Pancreas (tissue), 10 donors: ENCODE results near the gene HIPK2. TPM values are rescaled to one million over a fixed set of nuclear protein-coding genes. Genes with fewer than 3 reads are reported as not detected.
A peak's percentile ranks its signal among the peaks of the same experiment; 100 is the strongest.

Source experiments
- ATAC-seq, 4 donors: fragments of 200-7000 bp; cut with Tn5 transposase; one replicate each; pipeline versions ENCODE4 v1.8.0 to v1.9.1; 2020; ENCODE audit warnings: mild to moderate bottlenecking in 4 of 4, moderate library complexity in 4 of 4
- DNase-seq, 6 donors: peaks; one replicate each; pipeline ENCODE4 v3.0.0-alpha.2; 2020
- FAIRE-seq: peaks from 2 replicates; lab custom pipeline; 2012; peaks lifted over from hg19 to GRCh38; lab: Jason Lieb, UNC
- H3K27ac ChIP-seq, 4 donors: fragments of 200-600 bp; sonication (generic); 1 replicate in 3 of 4; 2 replicates in 1 of 4; pipeline versions ENCODE4 v1.5.0 to v1.8.0; 2020
- H3K27me3 ChIP-seq, 4 donors: fragments of 200-600 bp; one replicate each; pipeline ENCODE4 v1.8.0; 2021
- H3K36me3 ChIP-seq, 3 donors: fragments of 200-600 bp; sonication (generic) in 1 of 3; one replicate each; pipeline versions ENCODE4 v1.5.0 to v1.8.0; 2020 to 2021
- H3K4me1 ChIP-seq, 3 donors: fragments of 200-600 bp; one replicate each; pipeline ENCODE4 v1.8.0; 2021
- H3K4me3 ChIP-seq, 4 donors: fragments of 200-600 bp; sonication (generic) in 2 of 4; one replicate each; pipeline versions ENCODE4 v1.5.0 to v1.8.0; 2020 to 2021
- H3K9me3 ChIP-seq, 4 donors: fragments of 200-600 bp; one replicate each; pipeline ENCODE4 v1.8.0; 2021
- WGBS, 2 donors: extraction: QIAGEN DNeasy Blood & Tissue Kit; methylation state at CpG; one replicate each; pipeline ENCODE4 v1.1.7; 2013; 5-methylcytosine and 5-hydroxymethylcytosine counted together
- intact Hi-C, 3 donors: fragments of 100-400 bp; cut with DNase I; formaldehyde crosslinking; loops; one replicate each; pipeline versions ENCODE4 v1.11.1 to v1.14.2; 2022
- polyA plus RNA-seq, 2 donors: library from polyadenylated mRNA; stranded (reverse); fragments of 200-250 nt; gene quantifications; one replicate each; pipeline ENCODE4 v1.2.3, GENCODE V29; 2013
- total RNA-seq, 6 donors: library from RNA; stranded (reverse); fragmentation: NEBNext Ultra II Directional in 4 of 6; extraction: Animal tissue kit (Norgen Biotek cat#: 25700) in 4 of 6; gene quantifications; one replicate each; pipeline versions ENCODE4 v1.2.1 to v1.2.4, GENCODE V29; 2021 to 2023
- TF ChIP-seq, protein P1 (sequence below), 4 donors: fragments of 200-600 bp; sonication (generic) in 3 of 4; IDR thresholded peaks; one replicate each; pipeline versions ENCODE4 v1.5.0 to v1.8.0; 2021; ENCODE audit warnings: antibody characterized with exemption in 4 of 4
- donor health status: healthy with polysubstance abuse.
- donor health status: DM: no; HTN: no; CAD: no; lungs with moderate emphysema.
- donor health status: DM: no; HTN: no; CAD: no.
- donor health status: control.
- donor health status: control.
- donor health status: Bipolar disorder and iron deficiency.
- donor health status: DM: yes; HTN: yes; CAD: no.
- donor health status: DM: no; HTN: no; CAD: no.
- donor health status: DM: no; HTN: no; CAD: no.
- donor health status: DM: yes; HTN: yes; CAD: no.

HIPK2 gene
- total and polyA plus RNA-seq, 8 donors = 6.7 to 49.0 (median 24.7) TPM

DNA sequence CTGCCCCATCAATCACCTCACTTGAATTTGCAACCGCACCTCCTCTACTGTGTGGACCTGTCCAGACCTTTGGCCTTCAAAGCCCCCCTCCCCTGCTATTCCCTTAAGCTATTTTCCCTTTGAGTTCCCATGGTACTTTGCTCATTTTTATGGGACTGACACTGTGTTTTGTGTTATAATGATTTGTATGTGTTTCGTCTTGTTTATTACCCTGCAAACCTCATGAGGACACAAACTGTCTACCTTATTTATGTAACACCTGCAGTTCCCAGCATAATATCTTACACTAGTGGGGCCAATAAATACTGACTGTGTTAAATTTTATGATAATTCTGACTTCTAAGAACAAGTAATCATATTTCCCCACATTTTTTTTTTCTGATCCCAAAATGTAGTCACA lies 183.7 kb downstream of the HIPK2 start:
- TF ChIP-seq, protein P1, sequence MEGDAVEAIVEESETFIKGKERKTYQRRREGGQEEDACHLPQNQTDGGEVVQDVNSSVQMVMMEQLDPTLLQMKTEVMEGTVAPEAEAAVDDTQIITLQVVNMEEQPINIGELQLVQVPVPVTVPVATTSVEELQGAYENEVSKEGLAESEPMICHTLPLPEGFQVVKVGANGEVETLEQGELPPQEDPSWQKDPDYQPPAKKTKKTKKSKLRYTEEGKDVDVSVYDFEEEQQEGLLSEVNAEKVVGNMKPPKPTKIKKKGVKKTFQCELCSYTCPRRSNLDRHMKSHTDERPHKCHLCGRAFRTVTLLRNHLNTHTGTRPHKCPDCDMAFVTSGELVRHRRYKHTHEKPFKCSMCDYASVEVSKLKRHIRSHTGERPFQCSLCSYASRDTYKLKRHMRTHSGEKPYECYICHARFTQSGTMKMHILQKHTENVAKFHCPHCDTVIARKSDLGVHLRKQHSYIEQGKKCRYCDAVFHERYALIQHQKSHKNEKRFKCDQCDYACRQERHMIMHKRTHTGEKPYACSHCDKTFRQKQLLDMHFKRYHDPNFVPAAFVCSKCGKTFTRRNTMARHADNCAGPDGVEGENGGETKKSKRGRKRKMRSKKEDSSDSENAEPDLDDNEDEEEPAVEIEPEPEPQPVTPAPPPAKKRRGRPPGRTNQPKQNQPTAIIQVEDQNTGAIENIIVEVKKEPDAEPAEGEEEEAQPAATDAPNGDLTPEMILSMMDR (IDR thresholded peaks at IDR 0.05) = no peak
- DNase-seq (no peak), FAIRE-seq (no peak), ATAC-seq (no peak)
- H3K36me3 ChIP-seq = peaks cover 0 to 67% (median 10%) of the 10 kb centered on the region in 3 donors
- H3K27me3 ChIP-seq = no peaks in the 10 kb centered on the region
- no peaks in the 10 kb centered on the region for H3K9me3 ChIP-seq
- intact Hi-C loops = no loop called here
- no peak overlapping the region for H3K4me3 ChIP-seq
- WGBS, 2 donors = 93 to 95% methylated on average over 2 of the region's 2 CpGs
- no peak overlapping the region for H3K27ac ChIP-seq
- peaks cover 6 to 8% (median 7%) of the 10 kb centered on the region in 3 donors for H3K4me1 ChIP-seq

- DNase-seq = no peak
- Histone ChIP-seq H3K4me1 (no peaks in the 10 kb centered on the region), H3K27me3 (no peaks in the 10 kb centered on the region), H3K9me3 (no peaks in the 10 kb centered on the region), H3K36me3 (peaks cover 0 to 64% (median 10%) of the 10 kb centered on the region in 3 donors), H3K4me3 (no peak overlapping the region), H3K27ac (no peak overlapping the region)
- intact Hi-C loops = no loop called here
- FAIRE-seq = no peak
- WGBS, 2 donors = 93 to 96% methylated on average over 4 of the region's 4 CpGs
- no peak for ATAC-seq
- TF ChIP-seq, protein P1 (IDR thresholded peaks at IDR 0.05) = no peak
Observed at GRCh38 chr7:139592801-139593461, 184.9 kb downstream of the HIPK2 start.

DNA sequence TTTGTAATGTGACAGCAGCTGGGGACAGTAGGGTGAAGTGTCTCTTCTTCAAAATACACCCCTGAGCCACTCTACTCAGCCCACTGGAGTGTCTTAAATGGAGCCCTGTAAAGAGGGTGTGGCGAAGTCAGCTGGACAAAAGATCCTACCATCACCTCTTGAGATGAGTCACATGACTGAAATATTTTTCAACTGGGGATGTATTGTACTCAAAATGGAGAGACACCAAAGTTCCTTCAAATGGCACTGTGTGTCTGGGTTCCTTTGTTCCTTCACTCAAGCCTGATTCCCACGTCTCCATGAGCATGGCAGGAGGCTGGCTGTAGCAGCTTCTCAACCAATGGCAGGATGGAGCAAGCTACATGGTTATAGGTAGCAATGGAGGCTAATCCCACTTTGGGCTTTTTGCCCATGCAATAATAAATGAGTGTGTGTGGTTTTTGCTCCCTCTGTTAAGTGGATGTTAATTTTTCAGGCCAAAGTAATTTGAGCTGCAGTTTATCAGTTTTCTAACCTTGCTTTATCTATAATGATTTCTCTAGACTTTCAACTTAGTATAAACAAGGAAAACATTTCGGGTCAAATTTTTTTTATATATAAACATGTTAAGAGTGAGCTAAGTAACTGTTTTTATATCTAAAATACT lies 186.1 kb downstream of the HIPK2 start:
- FAIRE-seq = no peak
- H3K4me1 ChIP-seq = no peaks in the 10 kb centered on the region
- intact Hi-C loops = no loop called here
- ATAC-seq = no peak
- DNase-seq = no peak
- no peaks in the 10 kb centered on the region for H3K9me3 ChIP-seq
- no peak overlapping the region for H3K4me3 ChIP-seq
- H3K36me3 ChIP-seq = peaks cover 0 to 51% (median 10%) of the 10 kb centered on the region in 3 donors
- 82 to 85% methylated on average over 3 of the region's 3 CpGs for WGBS, 2 donors
- TF ChIP-seq, protein P1 (IDR thresholded peaks at IDR 0.05) = no peak
- H3K27me3 ChIP-seq = no peaks in the 10 kb centered on the region
- H3K27ac ChIP-seq = no peak overlapping the region

DNA sequence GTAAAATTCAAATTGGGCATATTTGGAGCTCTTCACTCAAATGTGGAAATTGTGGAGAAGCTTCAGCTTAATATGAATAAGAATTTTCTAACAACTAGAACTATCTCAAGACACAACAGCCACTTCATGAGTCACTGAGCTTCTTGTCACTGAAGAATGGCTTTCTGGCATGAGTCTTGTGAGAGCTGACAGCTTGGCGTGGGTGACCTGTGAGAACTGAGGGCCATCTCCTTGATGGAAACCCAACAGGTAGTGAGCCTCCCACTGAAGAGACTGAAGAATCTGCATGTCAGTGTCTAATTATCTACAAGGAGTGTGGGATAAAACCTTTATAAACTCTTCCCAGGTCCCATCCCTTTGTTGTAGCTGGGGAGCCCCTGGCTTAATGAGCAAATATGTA lies 188.3 kb downstream of the HIPK2 start:
- Histone ChIP-seq H3K27ac (no peak overlapping the region), H3K36me3 (peaks cover 0 to 34% (median 0%) of the 10 kb centered on the region in 3 donors), H3K4me1 (no peaks in the 10 kb centered on the region), H3K27me3 (no peaks in the 10 kb centered on the region), H3K4me3 (no peak overlapping the region), H3K9me3 (no peaks in the 10 kb centered on the region)
- ATAC-seq (no peak), DNase-seq (no peak), FAIRE-seq (no peak)
- 86 to 96% methylated on average over 1 of the region's 1 CpG for WGBS, 2 donors
- TF ChIP-seq, protein P1 (IDR thresholded peaks at IDR 0.05) = no peak
- intact Hi-C loops = no loop called here

DNA sequence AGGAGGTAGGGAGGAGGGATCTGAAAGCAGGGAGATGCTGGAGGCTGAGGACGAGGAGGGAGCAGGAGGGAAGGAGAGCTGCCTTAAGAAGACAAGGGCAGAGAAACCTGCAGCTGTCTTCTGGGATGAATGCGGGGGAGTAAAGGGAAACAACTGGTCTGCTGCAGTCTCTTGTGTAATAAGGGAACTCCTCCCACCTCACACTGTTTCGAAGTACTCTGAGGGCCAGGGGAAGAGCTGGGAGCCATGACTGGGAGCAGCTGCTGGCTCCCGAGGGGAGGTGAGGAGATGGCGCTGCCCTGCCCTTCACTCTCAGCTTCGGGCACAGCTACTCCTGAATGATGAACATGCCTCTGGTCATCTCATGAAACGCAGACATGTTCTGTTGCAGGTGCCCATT lies 189.2 kb downstream of the HIPK2 start:
- intact Hi-C loops = no loop called here
- Histone ChIP-seq H3K4me3 (no peak overlapping the region), H3K9me3 (no peaks in the 10 kb centered on the region), H3K4me1 (no peaks in the 10 kb centered on the region), H3K27ac (no peak overlapping the region), H3K27me3 (no peaks in the 10 kb centered on the region), H3K36me3 (peaks cover 0 to 35% (median 0%) of the 10 kb centered on the region in 3 donors)
- no peak for FAIRE-seq
- 77 to 82% methylated on average over 7 of the region's 7 CpGs for WGBS, 2 donors
- DNase-seq = no peak
- TF ChIP-seq, protein P1 (IDR thresholded peaks at IDR 0.05) = no peak
- peak in 3 of 4 donors; percentile 38 to 65 (median 54) for ATAC-seq
